Peyer's patch (tissue), 4 donors: ENCODE measurements around the gene LRRN2.

Experiments
- POLR2A ChIP-seq, 2 donors: fragments of 450-650 bp; IDR thresholded peaks; one replicate each; pipeline ENCODE4 v1.5.1; 2017; ENCODE audit warnings: antibody characterized with exemption in 2 of 2, mild to moderate bottlenecking in 2 of 2, moderate library complexity in 2 of 2
- TF ChIP-seq, protein P1 (sequence below), 6 experiments: fragments of 450-650 bp in 4 of 6; fragments of 200-600 bp in 2 of 6; sonication (generic) in 1 of 6; IDR thresholded peaks; one replicate each; pipeline ENCODE4 v1.5.1; 2017 to 2019; ENCODE audit warnings: antibody characterized with exemption in 6 of 6, mild to moderate bottlenecking in 3 of 6, moderate library complexity in 1 of 6

DNA sequence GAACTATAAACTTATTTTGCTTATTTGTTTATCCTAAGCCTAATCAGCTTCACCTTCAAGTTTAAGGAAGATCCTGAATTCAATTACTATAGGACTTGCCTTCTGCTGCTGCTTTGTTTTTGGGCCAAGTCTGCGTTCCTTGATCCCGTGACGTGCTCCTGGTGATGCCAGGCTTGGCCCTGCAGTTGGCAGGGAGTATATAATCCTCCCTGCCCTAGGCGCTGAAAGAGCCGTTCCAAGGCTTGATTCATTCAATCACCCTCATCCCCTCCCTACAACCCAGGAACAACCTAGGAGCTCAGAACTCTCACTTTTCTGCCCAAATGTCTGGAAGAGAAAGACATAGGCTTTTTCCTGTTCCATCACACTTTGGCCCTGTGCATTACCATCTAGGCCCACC lies 12.4 kb upstream of the LRRN2 start:
- TF ChIP-seq, protein P1, sequence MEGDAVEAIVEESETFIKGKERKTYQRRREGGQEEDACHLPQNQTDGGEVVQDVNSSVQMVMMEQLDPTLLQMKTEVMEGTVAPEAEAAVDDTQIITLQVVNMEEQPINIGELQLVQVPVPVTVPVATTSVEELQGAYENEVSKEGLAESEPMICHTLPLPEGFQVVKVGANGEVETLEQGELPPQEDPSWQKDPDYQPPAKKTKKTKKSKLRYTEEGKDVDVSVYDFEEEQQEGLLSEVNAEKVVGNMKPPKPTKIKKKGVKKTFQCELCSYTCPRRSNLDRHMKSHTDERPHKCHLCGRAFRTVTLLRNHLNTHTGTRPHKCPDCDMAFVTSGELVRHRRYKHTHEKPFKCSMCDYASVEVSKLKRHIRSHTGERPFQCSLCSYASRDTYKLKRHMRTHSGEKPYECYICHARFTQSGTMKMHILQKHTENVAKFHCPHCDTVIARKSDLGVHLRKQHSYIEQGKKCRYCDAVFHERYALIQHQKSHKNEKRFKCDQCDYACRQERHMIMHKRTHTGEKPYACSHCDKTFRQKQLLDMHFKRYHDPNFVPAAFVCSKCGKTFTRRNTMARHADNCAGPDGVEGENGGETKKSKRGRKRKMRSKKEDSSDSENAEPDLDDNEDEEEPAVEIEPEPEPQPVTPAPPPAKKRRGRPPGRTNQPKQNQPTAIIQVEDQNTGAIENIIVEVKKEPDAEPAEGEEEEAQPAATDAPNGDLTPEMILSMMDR (IDR thresholded peaks at IDR 0.05), result no peak
- no peak for TF ChIP-seq POLR2A (IDR thresholded peaks at IDR 0.05)
